Hepatocyte (in vitro differentiated cells): ENCODE results near the gene ASPDH. TPM values are rescaled to one million over a fixed set of nuclear protein-coding genes. Genes with fewer than 3 reads are reported as not detected.

Experiments
- DNase-seq: peaks from one replicate; pipeline ENCODE4 v3.0.0-alpha.2; 2016; ENCODE audit warnings: low spot score
- H2AFZ ChIP-seq: fragments of 200-600 bp; sonication (generic); 2 replicates; pipeline ENCODE4 v1.6.0; 2016; ENCODE audit warnings: antibody characterized with exemption, mild to moderate bottlenecking
- H3K27ac ChIP-seq: fragments of 200-600 bp; sonication (generic); 2 replicates; pipeline ENCODE4 v1.5.1; 2016; ENCODE audit warnings: mild to moderate bottlenecking
- H3K27me3 ChIP-seq: fragments of 200-600 bp; sonication (generic); 2 replicates; pipeline ENCODE4 v1.6.1; 2016
- H3K36me3 ChIP-seq: fragments of 200-600 bp; sonication (generic); replicated peaks from 2 replicates; pipeline ENCODE4 v1.5.1; 2016; ENCODE audit warnings: low read depth; ENCODE audit not compliant: insufficient read depth
- H3K4me1 ChIP-seq: fragments of 200-600 bp; sonication (generic); 2 replicates; pipeline ENCODE4 v1.5.1; 2016; ENCODE audit warnings: mild to moderate bottlenecking, moderate library complexity; ENCODE audit not compliant: insufficient read depth
- H3K4me2 ChIP-seq: fragments of 200-600 bp; sonication (generic); 2 replicates; pipeline ENCODE4 v1.6.0; 2016
- H3K4me3 ChIP-seq: fragments of 200-600 bp; sonication (generic); 2 replicates; pipeline ENCODE4 v1.5.1; 2016; ENCODE audit warnings: mild to moderate bottlenecking
- H3K79me2 ChIP-seq: fragments of 200-600 bp; sonication (generic); 2 replicates; pipeline ENCODE4 v1.6.0; 2017; ENCODE audit warnings: mild to moderate bottlenecking
- H3K9me2 ChIP-seq: fragments of 200-600 bp; sonication (generic); replicated peaks from 2 replicates; pipeline ENCODE4 v1.6.0; 2017; ENCODE audit warnings: mild to moderate bottlenecking; ENCODE audit not compliant: insufficient read depth
- H3K9me3 ChIP-seq: fragments of 200-600 bp; sonication (generic); 2 replicates; pipeline ENCODE4 v1.5.1; 2016; ENCODE audit warnings: low read depth, mild to moderate bottlenecking
- H4K20me1 ChIP-seq: fragments of 200-600 bp; sonication (generic); 2 replicates; pipeline ENCODE4 v1.6.0; 2016; ENCODE audit warnings: mild to moderate bottlenecking; ENCODE audit not compliant: insufficient read depth, poor library complexity, severe bottlenecking
- EZH2 ChIP-seq: fragments of 200-600 bp; sonication (generic); IDR thresholded peaks from 2 replicates; pipeline ENCODE4 v1.6.1; 2016; ENCODE audit warnings: antibody characterized with exemption, mild to moderate bottlenecking, borderline replicate concordance
- EZH2phosphoT487 ChIP-seq: fragments of 200-600 bp; sonication (generic); IDR thresholded peaks from one replicate; pipeline ENCODE4 v1.6.1; 2018; ENCODE audit warnings: antibody characterized with exemption, mild to moderate bottlenecking, low read depth, moderate library complexity; ENCODE audit not compliant: unreplicated experiment, severe bottlenecking
- WGBS: methylation state at CpG from one replicate; pipeline ENCODE4 v1.1.6; 2016; ENCODE audit warnings: low lambda C conversion rate; ENCODE audit errors: missing lambda C conversion rate; 5-methylcytosine and 5-hydroxymethylcytosine counted together
- polyA plus RNA-seq: library from polyadenylated mRNA; unstranded; fragments of >200 nt; fragmentation: Nextera tagmentation; extraction: Ambion mirVana; gene quantifications from 2 replicates; pipeline ENCODE4 v1.2.1, GENCODE V29; 2016
- total RNA-seq: library from RNA; depleted of rRNA; stranded (reverse); fragments of >200 nt; gene quantifications from 2 replicates; pipeline ENCODE4 v1.2.3, GENCODE V29; 2014
- TF ChIP-seq, protein P1 (sequence below): fragments of 200-600 bp; sonication (generic); IDR thresholded peaks from 2 replicates; pipeline ENCODE4 v1.5.1; 2016; ENCODE audit warnings: antibody characterized with exemption, mild to moderate bottlenecking; ENCODE audit not compliant: poor library complexity

ASPDH gene
- total and polyA plus RNA-seq, 2 experiments from 2014 or later, result 7.4 to 9.0 TPM

DNA sequence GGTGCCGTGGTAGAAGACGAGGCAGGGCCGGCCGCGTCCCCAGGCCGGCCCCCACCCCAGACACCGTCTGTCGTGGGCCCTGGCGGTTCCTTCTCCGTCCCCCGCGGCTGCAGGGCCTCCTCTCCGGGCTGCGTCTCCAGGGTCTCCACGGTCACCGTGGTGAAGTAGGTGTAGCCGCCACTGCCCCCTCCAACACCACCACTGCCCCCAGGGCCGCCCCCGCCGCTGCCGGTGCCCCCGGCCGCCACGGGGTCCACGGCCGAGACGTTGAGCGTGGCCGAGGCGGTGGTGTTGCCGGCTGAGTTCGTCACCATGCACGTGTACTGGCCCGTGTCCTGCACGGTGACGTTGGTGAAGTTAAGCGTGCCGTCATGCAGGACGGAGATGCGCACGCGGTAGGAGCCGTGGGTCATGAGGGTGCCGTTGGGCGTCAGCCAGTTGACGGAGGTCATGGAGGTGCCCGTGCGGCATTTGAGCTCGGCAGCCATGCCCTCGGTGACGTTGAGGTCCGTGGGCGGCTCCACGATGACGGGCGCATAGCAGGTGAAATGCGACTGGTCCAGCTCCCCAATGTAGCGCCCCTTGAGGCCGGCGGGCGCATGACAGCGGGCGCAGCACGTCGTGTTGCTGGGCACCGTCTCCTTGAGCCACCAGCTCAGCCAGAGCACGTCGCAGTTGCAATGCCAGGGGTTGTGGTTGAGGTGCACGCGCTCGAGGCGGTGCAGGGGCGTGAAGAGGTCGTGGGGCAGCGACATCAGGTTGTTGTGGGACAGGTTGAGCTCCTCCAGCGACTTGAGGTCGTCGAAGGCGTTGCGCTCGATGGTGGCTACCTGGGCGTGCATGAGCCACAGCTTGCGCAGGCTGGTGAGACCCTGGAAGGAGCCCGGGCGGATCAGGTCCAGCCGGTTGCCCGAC, 4.6 kb upstream of the ASPDH start:
- Histone ChIP-seq H3K4me2 (no peak overlapping the region), H3K9me2 (no peaks in the 10 kb centered on the region), H3K4me1 (no peaks in the 10 kb centered on the region), H4K20me1 (no peaks in the 10 kb centered on the region), H3K4me3 (no peak overlapping the region), H3K27ac (no peak overlapping the region), H3K79me2 (no peaks in the 10 kb centered on the region), H3K9me3 (no peaks in the 10 kb centered on the region), H3K27me3 (no peaks in the 10 kb centered on the region), H3K36me3 (no peaks in the 10 kb centered on the region), H2AFZ (no peak overlapping the region)
- no peak for DNase-seq
- TF ChIP-seq EZH2phosphoT487, result no peak
- TF ChIP-seq, protein P1, sequence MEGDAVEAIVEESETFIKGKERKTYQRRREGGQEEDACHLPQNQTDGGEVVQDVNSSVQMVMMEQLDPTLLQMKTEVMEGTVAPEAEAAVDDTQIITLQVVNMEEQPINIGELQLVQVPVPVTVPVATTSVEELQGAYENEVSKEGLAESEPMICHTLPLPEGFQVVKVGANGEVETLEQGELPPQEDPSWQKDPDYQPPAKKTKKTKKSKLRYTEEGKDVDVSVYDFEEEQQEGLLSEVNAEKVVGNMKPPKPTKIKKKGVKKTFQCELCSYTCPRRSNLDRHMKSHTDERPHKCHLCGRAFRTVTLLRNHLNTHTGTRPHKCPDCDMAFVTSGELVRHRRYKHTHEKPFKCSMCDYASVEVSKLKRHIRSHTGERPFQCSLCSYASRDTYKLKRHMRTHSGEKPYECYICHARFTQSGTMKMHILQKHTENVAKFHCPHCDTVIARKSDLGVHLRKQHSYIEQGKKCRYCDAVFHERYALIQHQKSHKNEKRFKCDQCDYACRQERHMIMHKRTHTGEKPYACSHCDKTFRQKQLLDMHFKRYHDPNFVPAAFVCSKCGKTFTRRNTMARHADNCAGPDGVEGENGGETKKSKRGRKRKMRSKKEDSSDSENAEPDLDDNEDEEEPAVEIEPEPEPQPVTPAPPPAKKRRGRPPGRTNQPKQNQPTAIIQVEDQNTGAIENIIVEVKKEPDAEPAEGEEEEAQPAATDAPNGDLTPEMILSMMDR, result no peak
- no peak for TF ChIP-seq EZH2
- WGBS, result 93% methylated on average over 53 of the region's 87 CpGs

DNA sequence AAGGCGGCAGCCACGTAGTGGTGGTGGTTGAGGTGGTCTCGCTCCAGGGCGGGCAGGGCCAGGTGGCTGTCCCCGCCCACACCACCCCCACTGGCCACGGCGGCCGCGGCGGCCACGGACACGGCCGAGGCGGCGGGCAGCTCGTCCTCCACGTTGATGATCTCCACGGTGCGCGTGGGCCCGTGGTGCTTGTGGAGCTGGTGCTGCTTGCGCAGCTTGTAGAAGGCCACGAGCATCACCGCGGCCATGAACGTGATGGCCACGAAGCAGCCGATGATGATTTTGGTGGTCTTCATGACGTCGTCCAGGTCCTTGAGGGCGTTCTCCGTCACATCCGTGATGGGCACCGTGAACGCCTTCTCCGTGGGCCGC, 4.0 kb upstream of the ASPDH start:
- Histone ChIP-seq H4K20me1 (no peaks in the 10 kb centered on the region), H3K4me3 (no peak overlapping the region), H3K27me3 (no peaks in the 10 kb centered on the region), H3K27ac (no peak overlapping the region), H3K36me3 (no peaks in the 10 kb centered on the region), H3K9me3 (no peaks in the 10 kb centered on the region), H2AFZ (no peak overlapping the region), H3K4me1 (no peaks in the 10 kb centered on the region), H3K4me2 (no peak overlapping the region), H3K79me2 (no peaks in the 10 kb centered on the region), H3K9me2 (no peaks in the 10 kb centered on the region)
- DNase-seq, result no peak
- TF ChIP-seq EZH2phosphoT487 (no peak), EZH2 (no peak)
- TF ChIP-seq, protein P1, result no peak
- WGBS, result 97% methylated on average over 31 of the region's 37 CpGs

DNA sequence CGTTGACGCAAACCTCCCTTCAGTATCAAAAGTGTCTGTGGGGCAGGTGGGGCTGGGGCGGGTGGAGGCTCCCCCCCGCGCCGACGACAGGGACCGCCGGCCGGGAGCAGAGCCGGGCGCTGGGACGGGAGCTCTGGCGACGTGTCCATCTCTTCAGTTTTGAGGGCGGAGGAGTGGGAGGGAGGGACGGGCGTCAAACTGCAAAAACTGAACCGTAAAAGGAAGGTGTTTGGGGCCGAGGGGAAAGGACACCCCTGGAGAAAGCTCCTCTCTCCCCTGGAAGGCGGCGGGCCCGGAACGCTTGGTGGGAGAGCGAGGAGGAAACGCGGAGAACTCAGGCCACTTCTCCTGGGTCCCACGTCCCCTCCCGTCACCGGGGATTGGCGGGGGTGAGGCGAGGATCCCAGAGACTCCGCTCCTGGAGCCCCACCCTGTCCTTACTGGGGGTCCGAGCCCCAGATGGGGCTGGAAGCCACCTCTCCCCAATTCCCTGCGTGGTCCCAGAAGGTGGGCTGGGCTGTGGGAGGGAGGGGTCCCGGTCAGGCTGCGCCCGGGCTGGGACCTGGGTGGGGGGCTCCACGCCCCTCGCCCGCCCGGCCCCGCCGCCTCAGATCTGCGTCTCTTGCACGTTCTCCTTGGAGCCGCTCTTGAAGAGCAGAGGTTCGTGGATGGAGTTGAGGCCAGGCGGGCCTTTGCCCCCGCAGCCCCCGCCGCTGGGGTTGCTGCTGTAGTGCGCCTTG, 3.4 kb upstream of the ASPDH start:
- no peak overlapping the region for H2AFZ ChIP-seq
- H3K9me2 ChIP-seq, result no peaks in the 10 kb centered on the region
- H3K4me3 ChIP-seq, result no peak overlapping the region
- no peak overlapping the region for H3K4me2 ChIP-seq
- no peaks in the 10 kb centered on the region for H4K20me1 ChIP-seq
- H3K27me3 ChIP-seq, result no peaks in the 10 kb centered on the region
- 70% methylated on average over 17 of the region's 53 CpGs for WGBS
- H3K79me2 ChIP-seq, result no peaks in the 10 kb centered on the region
- H3K36me3 ChIP-seq, result no peaks in the 10 kb centered on the region
- H3K4me1 ChIP-seq, result no peaks in the 10 kb centered on the region
- no peaks in the 10 kb centered on the region for H3K9me3 ChIP-seq
- DNase-seq, result no peak
- no peak overlapping the region for H3K27ac ChIP-seq
- TF ChIP-seq EZH2phosphoT487, result no peak
- TF ChIP-seq EZH2, result no peak
- TF ChIP-seq, protein P1, result no peak
